NCI-H460 (cell line): Measurements from ENCODE around the gene AGMO. TPM values are rescaled to one million over a fixed set of nuclear protein-coding genes. Genes with fewer than 3 reads are reported as not detected.
"Not testable (repeated sequence)": the region's sequence is repeated elsewhere in the genome, so short reads cannot be mapped to it uniquely, and the experiment has no call there.

Experiments used
- DNase-seq: peaks from one replicate; pipeline ENCODE4 v3.0.0-alpha.2; 2016; ENCODE audit warnings: low read depth; ENCODE audit errors: extremely low read depth
- total RNA-seq: library from RNA; depleted of rRNA; stranded (reverse); fragments of >200 nt; shearing (Covaris generic); gene quantifications from 2 replicates; pipeline ENCODE4 v1.2.3, GENCODE V29; 2014

The AGMO gene
- total RNA-seq, 1 experiment from 2014 or later: 0.17 TPM

GRCh38 chr7:15332956-15333355 lies 228.9 kb downstream of the AGMO start:
- no peak for DNase-seq

- DNase-seq: no peak
These were observed 230.9 kb downstream of the AGMO start for GRCh38 chr7:15330943-15331342.

- no peak for DNase-seq
These were observed 234.8 kb downstream of the AGMO start for GRCh38 chr7:15327001-15327400.

GRCh38 chr7:15326044-15326644 lies 235.7 kb downstream of the AGMO start:
- DNase-seq: peak; percentile 25

GRCh38 chr7:15323550-15323949 lies 238.3 kb downstream of the AGMO start:
- DNase-seq: no peak

GRCh38 chr7:15317215-15317614 lies 244.6 kb downstream of the AGMO start:
- no peak for DNase-seq

- no peak for DNase-seq
These were observed 246.1 kb downstream of the AGMO start for GRCh38 chr7:15315678-15316077.

GRCh38 chr7:15314922-15315321 lies 246.9 kb downstream of the AGMO start:
- no peak for DNase-seq

GRCh38 chr7:15313361-15313760 lies 248.5 kb downstream of the AGMO start:
- no peak for DNase-seq

- no peak for DNase-seq
These were observed 251.9 kb downstream of the AGMO start for GRCh38 chr7:15309872-15310271.

- DNase-seq: no peak
These were observed 253.0 kb downstream of the AGMO start for GRCh38 chr7:15308821-15309220.

GRCh38 chr7:15306296-15306695 lies 255.5 kb downstream of the AGMO start:
- DNase-seq: no peak

- DNase-seq: peak; percentile 62
These were observed 256.7 kb downstream of the AGMO start for GRCh38 chr7:15305002-15305600.

GRCh38 chr7:15303357-15303756 lies 258.5 kb downstream of the AGMO start:
- DNase-seq: no peak

GRCh38 chr7:15300986-15301385 lies 260.8 kb downstream of the AGMO start:
- not testable (repeated sequence) for DNase-seq

GRCh38 chr7:15292138-15292537 lies 269.7 kb downstream of the AGMO start:
- DNase-seq: no peak

GRCh38 chr7:15291699-15292098 lies 270.1 kb downstream of the AGMO start:
- DNase-seq: no peak

- no peak for DNase-seq
These were observed 273.1 kb downstream of the AGMO start for GRCh38 chr7:15288741-15289140.

- no peak for DNase-seq
These were observed 277.4 kb downstream of the AGMO start for GRCh38 chr7:15284396-15284795.

- DNase-seq: no peak
These were observed 281.6 kb downstream of the AGMO start for GRCh38 chr7:15280078-15280733.

- DNase-seq: no peak
These were observed 282.2 kb downstream of the AGMO start for GRCh38 chr7:15279640-15280039.

GRCh38 chr7:15257689-15258088 lies 304.1 kb downstream of the AGMO start:
- no peak for DNase-seq
